ENCODE data around the gene AGT. TPM values are rescaled to one million over a fixed set of nuclear protein-coding genes. Genes with fewer than 3 reads are reported as not detected.

Gene AGT
- under 0.01 TPM in 1 of 2 replicates, not detected in the other for total RNA-seq

- no peak for DNase-seq (ENCODE audit: low read depth)
- TF ChIP-seq CTCF (IDR thresholded peaks at IDR 0.05; ENCODE audit: insufficient read depth, low read length, severe bottlenecking): no peak
- FAIRE-seq: no peak
- H3K36me3 ChIP-seq (ENCODE audit: control insufficient read depth, insufficient read depth, low read length): no peaks in the 10 kb centered on the region
- peaks cover 2% of the 10 kb centered on the region for H3K27me3 ChIP-seq (ENCODE audit: control insufficient read depth, insufficient read depth, low read length)
- H3K4me3 ChIP-seq (ENCODE audit: low read depth, low read length): no peak within 1 kb of the TSS
Observed at GRCh38 chr1:230713915-230714764, at the start of gene AGT. AGT (minus strand) TSS chr1:230714122; CDS start chr1:230710823, 3,299 bp downstream.

GRCh38 chr1:230761443-230762167 lies 47.7 kb upstream of the AGT start:
- no peak overlapping the region for H3K4me3 ChIP-seq (ENCODE audit: low read depth, low read length)
- H3K36me3 ChIP-seq (ENCODE audit: control insufficient read depth, insufficient read depth, low read length): no peaks in the 10 kb centered on the region
- TF ChIP-seq CTCF (IDR thresholded peaks at IDR 0.05; ENCODE audit: insufficient read depth, low read length, severe bottlenecking): no peak
- FAIRE-seq (peak; percentile 89), DNase-seq (ENCODE audit: low read depth) (no peak)
- peaks cover 3% of the 10 kb centered on the region for H3K27me3 ChIP-seq (ENCODE audit: control insufficient read depth, insufficient read depth, low read length)

GRCh38 chr1:230760360-230760827 lies 46.5 kb upstream of the AGT start:
- TF ChIP-seq CTCF (IDR thresholded peaks at IDR 0.05; ENCODE audit: insufficient read depth, low read length, severe bottlenecking): no peak
- no peak for FAIRE-seq
- Histone ChIP-seq H3K27me3 (ENCODE audit: control insufficient read depth, insufficient read depth, low read length) (peaks cover 3% of the 10 kb centered on the region), H3K4me3 (ENCODE audit: low read depth, low read length) (no peak overlapping the region), H3K36me3 (ENCODE audit: control insufficient read depth, insufficient read depth, low read length) (no peaks in the 10 kb centered on the region)
- no peak for DNase-seq (ENCODE audit: low read depth)

GRCh38 chr1:230759369-230760065 lies 45.6 kb upstream of the AGT start:
- H3K4me3 ChIP-seq (ENCODE audit: low read depth, low read length): no peak overlapping the region
- H3K27me3 ChIP-seq (ENCODE audit: control insufficient read depth, insufficient read depth, low read length): peaks cover 3% of the 10 kb centered on the region
- no peaks in the 10 kb centered on the region for H3K36me3 ChIP-seq (ENCODE audit: control insufficient read depth, insufficient read depth, low read length)
- no peak for DNase-seq (ENCODE audit: low read depth)
- no peak for FAIRE-seq
- no peak for TF ChIP-seq CTCF (IDR thresholded peaks at IDR 0.05; ENCODE audit: insufficient read depth, low read length, severe bottlenecking)

- FAIRE-seq: no peak
- DNase-seq (ENCODE audit: low read depth): no peak
- Histone ChIP-seq H3K27me3 (ENCODE audit: control insufficient read depth, insufficient read depth, low read length) (peaks cover 3% of the 10 kb centered on the region), H3K36me3 (ENCODE audit: control insufficient read depth, insufficient read depth, low read length) (no peaks in the 10 kb centered on the region), H3K4me3 (ENCODE audit: low read depth, low read length) (no peak overlapping the region)
- TF ChIP-seq CTCF (IDR thresholded peaks at IDR 0.05; ENCODE audit: insufficient read depth, low read length, severe bottlenecking): no peak
Observed at GRCh38 chr1:230758709-230759368, 44.9 kb upstream of the AGT start.
